Erythroblast (primary cell): ENCODE results near the gene HECW1.

ENCODE experiments used
- GATA1 ChIP-seq: IDR thresholded peaks from 2 replicates; pipeline ENCODE4 v1.6.1; 2011; ENCODE audit warnings: low read depth, mild to moderate bottlenecking, control low read depth, low read length, moderate library complexity
- POLR2A ChIP-seq: IDR thresholded peaks from 2 replicates; pipeline ENCODE4 v1.6.1; 2011; ENCODE audit warnings: mild to moderate bottlenecking, low read length

DNA sequence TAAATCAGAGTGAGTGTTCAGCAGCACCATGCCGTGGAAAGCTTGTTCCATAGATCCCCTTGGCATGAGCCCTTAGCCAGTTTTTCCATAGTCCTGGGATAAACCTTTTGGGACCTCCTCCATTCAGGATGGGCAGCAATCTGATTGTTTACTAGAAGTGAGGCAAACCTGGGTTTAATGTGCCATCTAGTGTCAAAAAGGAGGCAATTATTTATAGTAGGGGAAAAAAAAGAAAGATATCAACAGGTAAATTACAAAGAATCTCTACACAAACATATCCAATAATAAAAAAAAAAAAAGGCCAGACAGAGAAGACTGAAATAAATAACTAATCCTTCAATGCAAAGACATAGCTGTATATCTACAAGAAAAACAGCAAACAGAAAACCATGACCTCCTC, 241.5 kb downstream of the HECW1 start:
- TF ChIP-seq POLR2A (no peak), GATA1 (no peak)
